Right atrium auricular region (tissue), 2 donors: ENCODE data around the gene ERICH6B. TPM values are rescaled to one million over a fixed set of nuclear protein-coding genes. Genes with fewer than 3 reads are reported as not detected.
"Not testable (repeated sequence)": the region's sequence is repeated elsewhere in the genome, so short reads cannot be mapped to it uniquely, and the experiment has no call there.

Experiments
- DNase-seq: peaks from one replicate; pipeline ENCODE4 v3.0.0-alpha.2; 2019; ENCODE audit warnings: low spot score
- H3K27ac ChIP-seq, 2 donors: fragments of 200-600 bp; sonication (generic); 1 replicate in 1 of 2; 2 replicates in 1 of 2; pipeline ENCODE4 v1.5.1; 2016 to 2019
- H3K27me3 ChIP-seq, 2 donors: fragments of 200-600 bp; sonication (generic); one replicate each; pipeline versions ENCODE4 v1.5.1 to v1.6.0; 2017 to 2019
- H3K36me3 ChIP-seq: fragments of 200-600 bp; sonication (generic); one replicate; pipeline ENCODE4 v1.5.1; 2016
- H3K4me1 ChIP-seq, 2 donors: fragments of 200-600 bp; sonication (generic); one replicate each; pipeline versions ENCODE4 v1.5.1 to v1.6.0; 2017 to 2019
- H3K4me3 ChIP-seq, 2 donors: fragments of 200-600 bp; sonication (generic); 1 replicate in 1 of 2; 2 replicates in 1 of 2; pipeline ENCODE4 v1.5.1; 2017 to 2019; ENCODE audit warnings: mild to moderate bottlenecking in 1 of 2, moderate library complexity in 1 of 2
- H3K9me3 ChIP-seq, 2 donors: fragments of 200-600 bp; sonication (generic); one replicate each; pipeline ENCODE4 v1.5.1; 2019
- CTCF ChIP-seq, 2 donors: fragments of 200-600 bp; sonication (generic); IDR thresholded peaks; one replicate each; pipeline ENCODE4 v1.5.1; 2019; ENCODE audit warnings: antibody characterized with exemption in 2 of 2
- total RNA-seq, 2 donors: library from RNA; depleted of rRNA; stranded (reverse); fragments of >200 nt; gene quantifications; one replicate each; pipeline ENCODE4 v1.1.0, GENCODE V29; 2016

The ERICH6B gene
- total RNA-seq = not detected

DNA sequence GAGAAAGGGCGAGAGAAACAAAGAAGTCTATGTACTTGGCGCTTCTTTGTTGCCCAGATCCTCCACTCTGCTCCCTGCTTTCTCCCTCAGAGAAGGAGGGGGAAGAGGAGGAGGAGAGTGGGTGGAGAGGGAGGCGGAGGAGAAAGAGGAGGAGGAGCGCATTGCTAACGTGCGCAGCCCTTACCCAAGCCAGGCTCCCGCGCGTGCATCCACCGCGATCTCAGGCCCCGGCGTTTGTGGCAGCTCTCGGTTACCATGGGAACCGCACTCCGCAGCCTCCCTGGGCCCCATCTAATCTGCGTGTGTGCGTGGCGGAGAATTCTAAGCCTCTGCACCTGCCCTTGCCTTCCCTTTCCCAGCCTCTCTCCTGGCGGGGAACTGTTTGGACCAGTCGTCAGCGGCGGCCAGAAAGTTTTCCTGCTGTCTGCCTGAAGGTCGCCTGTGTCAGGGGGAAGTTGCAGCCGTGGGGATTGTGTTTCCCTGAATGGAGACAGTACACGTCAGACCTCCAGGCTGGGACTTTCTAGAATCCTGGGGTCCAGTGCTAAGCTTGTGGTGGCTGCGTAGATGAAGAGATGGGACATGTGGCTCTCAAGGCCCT, at the start of gene ERICH6B:
Gene ERICH6B (minus strand): TSS at position 239 of the 601 bp plus-strand sequence. CDS start 18,734 bp downstream, outside the sequence.
- H3K9me3 ChIP-seq = peaks cover 0 to 6% of the 10 kb centered on the region in 2 donors
- TF ChIP-seq CTCF (IDR thresholded peaks at IDR 0.05) = no peak
- no peak within 1 kb of the TSS for H3K27ac ChIP-seq
- H3K36me3 ChIP-seq = no peaks in the 10 kb centered on the region
- H3K27me3 ChIP-seq = no peaks in the 10 kb centered on the region
- no peak for DNase-seq
- H3K4me1 ChIP-seq = peaks cover 0 to 9% of the 10 kb centered on the region in 2 donors
- peak within 1 kb of the TSS in 1 of 2 donors; percentile 26 for H3K4me3 ChIP-seq

DNA sequence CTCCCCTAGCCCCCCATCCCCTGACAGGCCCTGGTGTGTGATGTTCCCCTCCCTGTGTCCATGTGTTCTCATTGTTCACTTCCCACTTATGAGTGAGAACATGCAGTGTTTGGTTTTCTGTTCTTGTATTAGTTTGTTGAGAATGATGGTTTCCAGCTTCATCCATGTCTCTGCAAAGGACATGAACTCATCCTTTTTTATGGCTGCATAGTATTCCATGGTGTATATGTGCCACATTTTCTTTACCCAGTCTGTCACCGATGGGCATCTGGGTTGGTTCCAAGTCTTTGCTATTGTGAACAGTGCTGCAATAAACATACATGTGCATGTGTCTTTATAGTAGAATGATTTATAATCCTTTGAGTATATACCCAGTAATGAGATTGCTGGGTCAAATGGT, 47.4 kb upstream of the ERICH6B start:
- H3K4me1 ChIP-seq, H3K27ac ChIP-seq, H3K36me3 ChIP-seq, H3K4me3 ChIP-seq, H3K9me3 ChIP-seq, H3K27me3 ChIP-seq, DNase-seq: not testable (repeated sequence)

GRCh38 chr13:45662162-45662561, 46.6 kb upstream of the ERICH6B start:
- no peak overlapping the region for H3K4me3 ChIP-seq
- H3K36me3 ChIP-seq = no peaks in the 10 kb centered on the region
- H3K4me1 ChIP-seq = no peaks in the 10 kb centered on the region
- no peaks in the 10 kb centered on the region for H3K9me3 ChIP-seq
- TF ChIP-seq CTCF (IDR thresholded peaks at IDR 0.05) = no peak
- no peak for DNase-seq
- H3K27ac ChIP-seq = no peak overlapping the region
- H3K27me3 ChIP-seq = no peaks in the 10 kb centered on the region

DNA sequence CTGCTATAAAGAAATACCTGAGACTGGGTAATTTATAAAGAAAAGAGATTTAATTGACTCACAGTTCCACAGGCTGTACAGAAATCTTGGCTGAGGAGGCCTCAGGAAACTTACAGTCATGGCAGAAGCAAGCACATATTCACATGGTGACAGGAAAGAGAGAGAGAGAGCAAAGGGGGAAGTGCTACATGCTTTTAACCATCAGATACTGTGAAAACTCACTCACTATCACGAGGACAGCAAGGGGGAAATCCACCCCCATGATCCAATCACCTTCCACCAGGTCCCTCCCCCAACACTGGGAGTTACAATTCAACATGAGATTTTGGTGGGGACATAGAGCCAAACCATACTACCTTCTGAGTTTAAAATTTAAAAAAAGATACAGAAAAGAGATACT, 44.9 kb upstream of the ERICH6B start:
- not testable (repeated sequence) for H3K27ac ChIP-seq, H3K36me3 ChIP-seq, DNase-seq, H3K4me1 ChIP-seq, H3K9me3 ChIP-seq, H3K27me3 ChIP-seq, H3K4me3 ChIP-seq

GRCh38 chr13:45659536-45659935, 44.0 kb upstream of the ERICH6B start:
- DNase-seq = no peak
- no peaks in the 10 kb centered on the region for H3K27me3 ChIP-seq
- H3K27ac ChIP-seq = no peak overlapping the region

DNA sequence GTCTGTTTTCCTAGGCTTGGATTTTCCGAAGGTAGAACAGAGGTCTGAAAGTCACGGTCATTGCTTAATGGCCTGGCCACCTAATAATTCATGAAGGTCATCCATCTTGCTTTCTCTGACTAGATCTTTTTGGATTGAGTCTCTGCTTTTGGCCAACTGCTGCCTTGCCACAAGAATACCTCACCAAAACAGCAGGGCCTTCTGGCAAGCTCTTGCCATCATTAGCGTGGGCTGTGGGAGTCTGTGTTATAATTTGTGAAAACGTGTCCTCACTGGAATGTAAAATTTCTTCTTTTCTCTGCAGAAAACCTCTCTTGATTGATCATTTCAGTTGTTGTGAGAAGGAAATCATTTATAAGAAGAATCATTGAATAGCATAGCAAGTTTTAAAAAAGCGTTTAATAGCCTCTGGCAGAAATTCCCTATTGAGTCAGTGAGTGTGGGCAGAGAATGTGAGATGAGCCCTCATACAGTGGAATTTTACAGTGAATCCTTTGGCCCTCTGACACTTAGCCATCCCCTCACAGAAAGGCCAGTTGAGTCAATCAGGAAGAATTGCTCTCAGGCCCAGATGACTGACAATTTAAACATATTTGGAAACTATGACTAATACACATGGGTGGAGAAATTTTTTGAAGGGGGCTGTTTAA, 43.2 kb upstream of the ERICH6B start:
- H3K4me1 ChIP-seq = no peaks in the 10 kb centered on the region
- H3K36me3 ChIP-seq = no peaks in the 10 kb centered on the region
- no peak overlapping the region for H3K4me3 ChIP-seq
- no peaks in the 10 kb centered on the region for H3K27me3 ChIP-seq
- DNase-seq = no peak
- H3K27ac ChIP-seq = no peak overlapping the region
- no peaks in the 10 kb centered on the region for H3K9me3 ChIP-seq
- TF ChIP-seq CTCF (IDR thresholded peaks at IDR 0.05) = no peak

More at GRCh38 chr13:45659536-45659935, 44.0 kb upstream of the ERICH6B start:
- TF ChIP-seq CTCF (IDR thresholded peaks at IDR 0.05) = no peak
- Histone ChIP-seq H3K4me3 (no peak overlapping the region), H3K36me3 (no peaks in the 10 kb centered on the region), H3K9me3 (no peaks in the 10 kb centered on the region), H3K4me1 (no peaks in the 10 kb centered on the region)
